Ramos (cell line): Measurements from ENCODE around the gene CAPZA2.

Experiments
- in situ Hi-C: fragments of 300-500 bp; cut with MboI; formaldehyde crosslinking; loops from one replicate; pipeline ENCODE4 v1.14.3; 2022; ENCODE audit warnings: low sequenced_read_pairs; ENCODE audit not compliant: unreplicated experiment

The CAPZA2 gene

GRCh38 chr7:116857052-116857451, 5.3 kb upstream of the CAPZA2 start:
- in situ Hi-C loops: loop anchor here (25.0 kb wide), 1 partner anchor 1330 kb away; the partner anchor contains the start of gene LSM8

DNA sequence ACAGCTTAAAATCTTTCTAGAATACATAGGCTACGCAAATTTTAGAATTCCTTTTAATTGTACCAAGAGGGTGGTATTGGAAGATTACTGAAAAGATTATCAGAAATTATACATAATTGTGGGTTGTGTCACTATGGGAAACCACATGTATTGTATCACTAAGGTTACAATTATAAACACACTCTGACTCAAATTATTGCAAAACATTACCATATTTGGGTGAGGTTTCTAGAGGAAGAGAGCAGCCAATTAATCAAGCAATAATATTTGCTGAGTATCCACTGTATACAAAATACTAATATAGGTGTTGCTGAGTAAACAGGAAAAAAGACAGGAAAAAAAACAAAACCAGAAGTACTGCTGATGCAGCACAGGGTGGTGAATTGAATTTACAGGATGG, 3.1 kb upstream of the CAPZA2 start:
- in situ Hi-C loops: loop anchor here (25.0 kb wide), 1 partner anchor 1328 kb away; the partner anchor contains the start of gene LSM8

DNA sequence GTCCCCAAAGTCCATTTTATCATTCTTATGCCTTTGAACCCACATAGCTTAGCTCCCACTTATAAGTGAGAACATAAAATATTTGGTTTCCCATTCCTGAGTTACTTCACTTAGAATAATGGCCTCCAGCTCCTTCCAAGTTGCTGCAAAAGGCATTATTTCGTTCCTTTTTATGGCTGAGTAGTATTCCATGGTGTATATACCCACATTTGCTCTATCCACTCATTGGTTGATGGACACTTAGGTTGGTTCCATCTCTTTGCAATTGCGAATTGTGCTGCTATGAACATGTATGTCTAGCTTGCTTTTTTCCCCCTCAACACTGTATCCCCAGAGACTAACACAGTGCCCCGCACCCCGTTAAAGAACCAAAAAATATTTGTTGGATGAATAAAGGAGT, 670 bp upstream of the CAPZA2 start:
- in situ Hi-C loops: loop anchor here (25.0 kb wide), 1 partner anchor 1326 kb away; the partner anchor contains the start of gene LSM8

- in situ Hi-C loops: loop anchor here (25.0 kb wide), 1 partner anchor 1324 kb away; the partner anchor contains the start of gene LSM8
Measured at GRCh38 chr7:116862951-116863670, 724 bp downstream of the CAPZA2 start.

GRCh38 chr7:116863936-116864500, 1.6 kb downstream of the CAPZA2 start:
- in situ Hi-C loops: loop anchor here (25.0 kb wide), 1 partner anchor 1323 kb away; the partner anchor contains the start of gene LSM8

GRCh38 chr7:116871061-116871700, 8.8 kb downstream of the CAPZA2 start:
- in situ Hi-C loops: loop anchor here (25.0 kb wide), 1 partner anchor 1316 kb away; the partner anchor contains the start of gene LSM8

- in situ Hi-C loops: loop anchor here (25.0 kb wide), 1 partner anchor 1315 kb away; the partner anchor contains the start of gene LSM8
Measured at GRCh38 chr7:116872026-116872425, 9.6 kb downstream of the CAPZA2 start.

DNA sequence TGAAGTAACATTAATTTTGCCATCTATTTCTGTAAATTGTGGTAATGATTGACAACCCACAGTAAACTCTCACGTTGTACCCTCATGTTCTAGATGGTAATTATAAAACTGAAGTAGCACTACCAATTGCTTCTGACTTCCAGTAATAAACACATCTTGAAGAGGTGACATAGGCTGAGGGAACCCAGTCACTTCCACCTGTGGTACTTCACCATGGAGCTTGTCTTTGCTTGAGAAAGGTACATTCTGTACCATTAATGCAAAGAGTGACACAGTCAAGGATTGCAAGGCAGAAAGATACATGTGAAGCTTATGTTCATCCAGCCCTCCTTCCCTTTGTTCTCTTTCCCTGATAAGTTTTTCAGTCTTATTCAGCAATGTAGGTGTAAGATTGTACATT, 11.2 kb downstream of the CAPZA2 start:
- in situ Hi-C loops: loop anchor here (25.0 kb wide), 1 partner anchor 1314 kb away; the partner anchor contains the start of gene LSM8

DNA sequence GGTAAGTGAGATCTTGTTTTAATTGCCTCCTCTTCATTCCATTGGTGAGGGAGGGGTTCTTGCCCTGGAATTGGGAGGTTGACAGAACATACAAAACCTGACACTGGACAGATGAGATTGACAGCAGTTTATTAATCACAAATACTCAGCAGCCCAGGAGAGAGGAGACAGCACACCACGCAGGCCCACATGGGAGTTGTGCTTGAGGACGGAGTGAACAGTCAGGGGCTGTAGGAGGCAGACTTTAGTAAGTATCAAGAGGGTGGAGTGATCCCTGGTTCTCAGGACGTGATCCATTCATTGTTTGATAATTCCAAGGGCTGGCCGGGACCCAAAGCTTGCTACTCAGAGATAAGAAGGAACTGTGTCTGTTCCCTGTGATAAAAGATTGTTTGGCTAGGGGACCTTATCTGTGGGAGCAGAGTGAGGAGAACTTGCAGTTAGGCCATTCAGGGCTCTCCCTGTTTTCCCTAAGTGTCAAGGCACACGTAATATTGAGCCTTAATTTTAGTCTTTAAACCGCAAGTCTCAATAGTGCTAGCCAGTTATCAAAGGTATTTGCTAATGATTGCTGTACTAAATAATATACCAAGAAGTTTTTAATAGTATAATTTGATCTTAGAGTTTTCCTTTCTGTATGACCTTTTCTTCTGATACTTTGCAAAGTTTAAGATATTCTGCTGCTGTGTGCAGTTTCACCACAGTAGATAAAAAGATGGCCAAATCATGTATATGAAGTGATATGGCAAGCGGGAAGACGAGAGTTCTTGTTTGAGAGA, 14.5 kb downstream of the CAPZA2 start:
- in situ Hi-C loops: no loop called here

DNA sequence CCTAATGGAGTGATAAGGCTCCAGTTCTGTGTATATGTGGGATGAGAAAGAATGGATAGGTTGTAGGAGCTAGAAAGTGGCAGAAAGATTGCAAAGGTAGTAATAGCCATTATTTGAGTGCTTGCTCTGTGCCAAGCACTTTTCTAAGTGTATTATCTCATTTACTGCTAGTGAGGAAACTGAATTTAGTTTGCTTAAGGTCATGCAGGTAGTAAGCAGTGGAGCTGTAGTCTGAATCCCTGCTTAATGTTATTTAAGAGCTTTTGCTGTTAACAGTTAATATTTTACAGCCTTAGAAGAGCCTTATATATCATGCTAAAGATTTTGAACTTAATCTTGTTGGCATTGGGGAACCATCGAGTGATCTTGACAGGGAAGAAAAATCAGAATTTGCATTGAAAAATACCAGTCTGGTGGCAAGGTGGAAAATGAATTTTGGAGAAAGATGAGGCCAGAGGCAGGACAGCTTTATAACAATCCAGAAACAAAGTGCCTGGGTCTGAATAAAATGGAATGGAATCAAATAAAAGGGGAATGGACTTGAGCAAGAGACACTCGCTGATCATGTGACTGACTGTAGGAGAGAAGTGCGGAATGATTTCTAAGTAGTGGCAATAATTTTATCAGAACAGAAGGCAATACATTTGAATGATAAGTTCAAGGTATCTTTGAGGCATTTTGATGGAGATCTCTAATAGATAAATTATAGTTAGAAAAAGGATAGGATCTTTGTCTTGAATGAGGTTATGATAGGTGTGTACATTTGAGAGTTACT, 15.2 kb downstream of the CAPZA2 start:
- in situ Hi-C loops: no loop called here

DNA sequence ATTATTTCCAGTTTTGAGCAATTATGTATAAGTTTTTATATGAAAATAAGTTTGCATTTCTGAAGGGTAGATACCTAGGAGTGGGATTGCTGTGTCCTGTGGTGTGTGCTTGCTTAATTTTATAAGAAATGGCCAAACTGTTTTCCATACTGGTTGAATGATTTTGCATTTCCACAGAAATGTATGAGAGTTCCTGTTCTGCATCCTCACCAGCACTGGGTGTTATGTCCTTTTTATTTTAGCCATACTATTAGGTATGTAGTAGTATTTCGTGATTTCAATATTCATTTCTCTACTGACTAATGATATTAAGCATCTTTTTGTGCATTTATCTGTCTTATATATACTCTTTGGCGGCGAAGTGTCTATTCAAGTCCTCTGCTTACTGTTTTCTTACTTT, 22.3 kb downstream of the CAPZA2 start:
- in situ Hi-C loops: no loop called here

DNA sequence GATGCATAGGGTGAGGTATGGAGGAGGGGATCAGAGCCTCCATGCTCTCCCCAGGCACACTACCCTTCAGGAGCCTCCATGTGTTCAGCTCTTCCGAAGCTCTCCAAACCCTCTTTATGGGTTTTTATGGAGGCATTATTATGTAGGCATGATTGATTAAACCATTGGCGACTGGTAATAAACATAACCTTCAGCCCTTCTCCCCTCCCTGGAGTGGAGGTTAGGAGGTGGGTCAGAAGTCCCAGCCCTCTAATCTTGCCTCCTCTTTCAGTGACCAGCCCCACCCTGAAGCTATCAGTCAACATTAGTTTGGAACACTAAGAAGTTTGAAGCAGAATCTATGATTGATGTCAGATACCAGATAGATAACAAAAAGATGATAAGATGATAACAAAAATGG, 23.3 kb downstream of the CAPZA2 start:
- in situ Hi-C loops: no loop called here

- in situ Hi-C loops: no loop called here
Measured at GRCh38 chr7:116886543-116887156, 24.3 kb downstream of the CAPZA2 start.

GRCh38 chr7:116888895-116889294, 26.5 kb downstream of the CAPZA2 start:
- in situ Hi-C loops: no loop called here

DNA sequence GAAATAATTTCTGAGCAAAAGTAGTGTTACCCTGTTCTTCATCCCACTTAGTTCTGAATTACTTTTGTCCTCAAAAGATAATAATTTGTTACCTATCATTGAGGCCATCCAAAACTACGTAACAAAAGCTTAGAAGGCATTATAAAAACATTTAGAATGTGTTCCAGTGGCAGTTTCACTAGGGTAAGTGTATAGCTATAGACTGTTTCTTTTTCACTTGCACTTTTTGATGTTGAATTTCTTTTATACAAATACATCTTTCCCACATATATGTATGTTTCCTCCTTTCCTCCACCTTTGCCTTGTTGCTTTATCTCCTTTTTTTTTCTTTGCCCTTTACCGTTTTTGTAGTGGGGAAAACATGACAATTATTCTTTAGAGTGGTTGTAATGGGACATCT, 33.5 kb downstream of the CAPZA2 start:
- in situ Hi-C loops: no loop called here

GRCh38 chr7:116897661-116898060, 35.3 kb downstream of the CAPZA2 start:
- in situ Hi-C loops: no loop called here

DNA sequence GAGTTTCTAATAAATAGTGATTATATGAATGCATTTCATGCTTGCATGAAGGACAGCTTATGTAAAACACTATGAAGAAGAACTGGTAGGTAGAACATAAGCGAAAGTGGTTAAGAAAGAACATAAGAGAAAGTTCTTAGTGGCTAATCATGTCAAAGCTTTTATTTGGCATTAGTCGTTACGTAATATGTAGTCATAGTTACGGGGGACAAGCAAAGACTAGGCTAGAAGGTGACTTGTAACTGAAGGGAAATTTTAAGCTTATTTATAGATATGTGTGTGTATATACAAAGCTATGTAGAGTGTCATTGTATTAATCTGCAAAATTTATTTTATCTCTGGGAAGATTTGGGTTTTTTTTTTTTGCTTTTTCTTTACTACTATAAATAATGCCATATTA, 36.9 kb downstream of the CAPZA2 start:
- in situ Hi-C loops: no loop called here

GRCh38 chr7:116901143-116901542, 38.8 kb downstream of the CAPZA2 start:
- in situ Hi-C loops: no loop called here

GRCh38 chr7:116902867-116903266, 40.5 kb downstream of the CAPZA2 start:
- in situ Hi-C loops: no loop called here
